K562 (cell line): ENCODE results near the gene KAZALD1.

Source experiments
- EP300 ChIP-seq: IDR thresholded peaks from 2 replicates; pipeline ENCODE4 v1.6.1; 2012; ENCODE audit warnings: low read length, improper control_type of control experiment
- MIER1 ChIP-seq: fragments of 450-650 bp; IDR thresholded peaks from 2 replicates; pipeline ENCODE4 v1.6.1; 2016; ENCODE audit warnings: antibody characterized with exemption, mild to moderate bottlenecking, low read depth
- POLR2G ChIP-seq: fragments of 200-400 bp; formaldehyde crosslinking; IDR thresholded peaks from 2 replicates; pipeline ENCODE4 v1.6.1; 2017; ENCODE audit warnings: low read depth, mild to moderate bottlenecking, antibody characterized with exemption, low read length, moderate library complexity
- ZEB2 ChIP-seq: fragments of 450-650 bp; IDR thresholded peaks from 2 replicates; pipeline ENCODE4 v1.6.1; 2016
- ZNF24 ChIP-seq: fragments of 450-650 bp; IDR thresholded peaks from 2 replicates; pipeline ENCODE4 v1.6.1; 2016
- ZSCAN32 ChIP-seq: fragments of 450-650 bp; formaldehyde crosslinking; IDR thresholded peaks from 2 replicates; pipeline ENCODE4 v1.4.0; 2020; ENCODE audit warnings: mild to moderate bottlenecking, moderate library complexity
- TF ChIP-seq, protein P1 (sequence below), 3 experiments: IDR thresholded peaks in 2 of 3; conservative IDR thresholded peaks in 1 of 3; 2 replicates each; pipeline ENCODE4 v1.5.1; 2011 to 2012; ENCODE audit warnings: low read length in 3 of 3, mild to moderate bottlenecking in 3 of 3, control low read depth in 2 of 3, improper control_type of control experiment in 1 of 3, inconsistent platforms in 1 of 3, low read depth in 1 of 3, mixed read lengths in 1 of 3, moderate library complexity in 1 of 3; ENCODE audit not compliant: insufficient read depth in 2 of 3
- TF ChIP-seq, protein P2 (sequence below): sonication (generic); formaldehyde crosslinking; IDR thresholded peaks from 2 replicates; pipeline ENCODE4 v1.9.0; 2022; ENCODE audit warnings: mild to moderate bottlenecking, missing genetic modification reagents

DNA sequence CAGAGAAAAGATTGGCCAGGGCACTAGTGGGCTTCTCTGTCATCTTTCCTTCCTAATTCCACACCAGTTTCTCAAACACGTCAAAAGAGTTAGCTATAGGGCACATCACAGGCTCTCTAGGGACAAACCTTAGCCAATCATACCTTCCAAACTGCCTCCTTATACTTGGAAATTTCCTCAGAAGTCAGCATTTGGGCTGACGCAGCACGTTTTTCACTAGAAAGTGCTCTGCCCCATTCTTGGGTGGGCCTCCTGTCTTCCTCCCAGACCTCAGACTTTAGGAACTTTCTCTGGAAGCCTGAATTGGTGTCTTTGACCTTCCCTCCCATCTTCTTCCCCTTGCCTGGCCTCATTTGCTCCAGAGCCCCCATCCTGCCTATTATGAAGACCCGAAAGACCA is 19.7 kb upstream of the KAZALD1 start:
- no peak for TF ChIP-seq POLR2G
- TF ChIP-seq EP300 = no peak
- TF ChIP-seq ZSCAN32 (CRISPR knock-in tag) = no peak
- TF ChIP-seq ZNF24 = no peak
- TF ChIP-seq, protein P1, sequence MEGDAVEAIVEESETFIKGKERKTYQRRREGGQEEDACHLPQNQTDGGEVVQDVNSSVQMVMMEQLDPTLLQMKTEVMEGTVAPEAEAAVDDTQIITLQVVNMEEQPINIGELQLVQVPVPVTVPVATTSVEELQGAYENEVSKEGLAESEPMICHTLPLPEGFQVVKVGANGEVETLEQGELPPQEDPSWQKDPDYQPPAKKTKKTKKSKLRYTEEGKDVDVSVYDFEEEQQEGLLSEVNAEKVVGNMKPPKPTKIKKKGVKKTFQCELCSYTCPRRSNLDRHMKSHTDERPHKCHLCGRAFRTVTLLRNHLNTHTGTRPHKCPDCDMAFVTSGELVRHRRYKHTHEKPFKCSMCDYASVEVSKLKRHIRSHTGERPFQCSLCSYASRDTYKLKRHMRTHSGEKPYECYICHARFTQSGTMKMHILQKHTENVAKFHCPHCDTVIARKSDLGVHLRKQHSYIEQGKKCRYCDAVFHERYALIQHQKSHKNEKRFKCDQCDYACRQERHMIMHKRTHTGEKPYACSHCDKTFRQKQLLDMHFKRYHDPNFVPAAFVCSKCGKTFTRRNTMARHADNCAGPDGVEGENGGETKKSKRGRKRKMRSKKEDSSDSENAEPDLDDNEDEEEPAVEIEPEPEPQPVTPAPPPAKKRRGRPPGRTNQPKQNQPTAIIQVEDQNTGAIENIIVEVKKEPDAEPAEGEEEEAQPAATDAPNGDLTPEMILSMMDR (IDR thresholded peaks at IDR 0.05 in 2 of 3, conservative IDR thresholded peaks at IDR 0.05 in 1 of 3; ENCODE audit: insufficient read depth in 2 of 3, low read depth in 1 of 3, low read length in 3 of 3) = no peak
- TF ChIP-seq ZEB2 = no peak
- TF ChIP-seq, protein P2, sequence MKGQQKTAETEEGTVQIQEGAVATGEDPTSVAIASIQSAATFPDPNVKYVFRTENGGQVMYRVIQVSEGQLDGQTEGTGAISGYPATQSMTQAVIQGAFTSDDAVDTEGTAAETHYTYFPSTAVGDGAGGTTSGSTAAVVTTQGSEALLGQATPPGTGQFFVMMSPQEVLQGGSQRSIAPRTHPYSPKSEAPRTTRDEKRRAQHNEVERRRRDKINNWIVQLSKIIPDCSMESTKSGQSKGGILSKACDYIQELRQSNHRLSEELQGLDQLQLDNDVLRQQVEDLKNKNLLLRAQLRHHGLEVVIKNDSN = no peak
- no peak for TF ChIP-seq MIER1
